ENCODE measurements around the gene PTPRC. TPM values are rescaled to one million over a fixed set of nuclear protein-coding genes. Genes with fewer than 3 reads are reported as not detected.

Gene PTPRC
- total RNA-seq, 1 donor from 2014 or later = 11.4 TPM

GRCh38 chr1:198617406-198617805 lies 21.4 kb upstream of the PTPRC start:
- intact Hi-C loops (cut with DNase I) = no loop called here

GRCh38 chr1:198619375-198620140 lies 19.3 kb upstream of the PTPRC start:
- no peak for DNase-seq (ENCODE audit: low spot score)
- intact Hi-C loops (cut with DNase I) = loop anchor here (1.0 kb wide), 1 partner anchor 9 kb away; no protein-coding TSS in a partner anchor

More at GRCh38 chr1:198617406-198617805, 21.4 kb upstream of the PTPRC start:
- DNase-seq (ENCODE audit: low spot score) = no peak

GRCh38 chr1:198620218-198620617 lies 18.6 kb upstream of the PTPRC start:
- DNase-seq (ENCODE audit: low spot score) = no peak
- intact Hi-C loops (cut with DNase I) = no loop called here

GRCh38 chr1:198620951-198621824 lies 17.7 kb upstream of the PTPRC start:
- DNase-seq (ENCODE audit: low spot score) = peak; percentile 88
- intact Hi-C loops (cut with DNase I) = no loop called here

GRCh38 chr1:198622001-198622400 lies 16.8 kb upstream of the PTPRC start:
- intact Hi-C loops (cut with DNase I) = no loop called here
- DNase-seq (ENCODE audit: low spot score) = no peak

- DNase-seq (ENCODE audit: low spot score) = no peak
- intact Hi-C loops (cut with DNase I) = no loop called here
Measured at GRCh38 chr1:198623752-198624647, 14.8 kb upstream of the PTPRC start.

GRCh38 chr1:198624648-198624980 lies 14.2 kb upstream of the PTPRC start:
- DNase-seq (ENCODE audit: low spot score) = no peak
- intact Hi-C loops (cut with DNase I) = no loop called here

- intact Hi-C loops (cut with DNase I) = loop anchor here (1.0 kb wide), 1 partner anchor 8 kb away; no protein-coding TSS in a partner anchor
- DNase-seq (ENCODE audit: low spot score) = no peak
Measured at GRCh38 chr1:198627436-198628066, 11.3 kb upstream of the PTPRC start.

- intact Hi-C loops (cut with DNase I) = loop anchor here (1.0 kb wide), 1 partner anchor 9 kb away; no protein-coding TSS in a partner anchor
- DNase-seq (ENCODE audit: low spot score) = no peak
Measured at GRCh38 chr1:198628067-198628455, 10.8 kb upstream of the PTPRC start.

GRCh38 chr1:198629610-198630009 lies 9.2 kb upstream of the PTPRC start:
- no peak for DNase-seq (ENCODE audit: low spot score)
- intact Hi-C loops (cut with DNase I) = no loop called here

- intact Hi-C loops (cut with DNase I) = no loop called here
- no peak for DNase-seq (ENCODE audit: low spot score)
Measured at GRCh38 chr1:198630863-198631262, 8.0 kb upstream of the PTPRC start.

- DNase-seq (ENCODE audit: low spot score) = no peak
- intact Hi-C loops (cut with DNase I) = no loop called here
Measured at GRCh38 chr1:198631292-198631691, 7.5 kb upstream of the PTPRC start.

GRCh38 chr1:198632007-198632406 lies 6.8 kb upstream of the PTPRC start:
- intact Hi-C loops (cut with DNase I) = no loop called here

GRCh38 chr1:198633675-198634121 lies 5.1 kb upstream of the PTPRC start:
- DNase-seq (ENCODE audit: low spot score) = no peak
- intact Hi-C loops (cut with DNase I) = no loop called here

More at GRCh38 chr1:198632007-198632406, 6.8 kb upstream of the PTPRC start:
- DNase-seq (ENCODE audit: low spot score) = no peak

GRCh38 chr1:198635964-198636363 lies 2.9 kb upstream of the PTPRC start:
- intact Hi-C loops (cut with DNase I) = no loop called here
- DNase-seq (ENCODE audit: low spot score) = no peak

- DNase-seq (ENCODE audit: low spot score) = no peak
- intact Hi-C loops (cut with DNase I) = no loop called here
Measured at GRCh38 chr1:198636391-198636790, 2.4 kb upstream of the PTPRC start.

GRCh38 chr1:198637157-198637556 lies 1.7 kb upstream of the PTPRC start:
- intact Hi-C loops (cut with DNase I) = no loop called here
- no peak for DNase-seq (ENCODE audit: low spot score)

GRCh38 chr1:198637916-198638437 lies 863 bp upstream of the PTPRC start:
- intact Hi-C loops (cut with DNase I) = no loop called here

GRCh38 chr1:198638441-198638840 lies 399 bp upstream of the PTPRC start:
- intact Hi-C loops (cut with DNase I) = no loop called here
- no peak for DNase-seq (ENCODE audit: low spot score)

More at GRCh38 chr1:198637916-198638437, 863 bp upstream of the PTPRC start:
- DNase-seq (ENCODE audit: low spot score) = no peak
